H1 (cell line): ENCODE data around the gene NUAK1. TPM values are rescaled to one million over a fixed set of nuclear protein-coding genes. Genes with fewer than 3 reads are reported as not detected.
A peak's percentile ranks its signal among the peaks of the same experiment; 100 is the strongest.

Experiments
- CTCF ChIA-PET: fragments of 300-600 bp; sonication (Branson Sonifier 250); formaldehyde crosslinking; loops from one replicate; lab custom pipeline; 2021; ENCODE audit not compliant: partially characterized antibody; lab: Charles Lee
- POLR2A ChIA-PET: fragments of 300-600 bp; sonication (Branson Sonifier 250); formaldehyde crosslinking; loops from one replicate; lab custom pipeline; 2021; ENCODE audit warnings: inconsistent platforms; ENCODE audit not compliant: partially characterized antibody; lab: Charles Lee
- DNase-seq, 2 experiments: peaks; one replicate each; pipeline versions ENCODE4 v3.0.0 to v3.0.0-alpha.2; 2010 to 2022; ENCODE audit warnings: low spot score in 2 of 2, low read depth in 1 of 2, mixed read lengths in 1 of 2
- FAIRE-seq: peaks from 2 replicates; lab custom pipeline; 2011; peaks lifted over from hg19 to GRCh38; lab: Jason Lieb, UNC
- H2AFZ ChIP-seq: 2 replicates; pipeline ENCODE4 v1.8.1; 2012; ENCODE audit warnings: low read length, inconsistent platforms
- H2AK5ac ChIP-seq: 2 replicates; pipeline ENCODE4 v1.6.1; 2013; ENCODE audit warnings: low read depth, low read length
- H2BK120ac ChIP-seq: replicated peaks from 2 replicates; pipeline ENCODE3; 2013; ENCODE audit warnings: low read depth, low read length, inconsistent platforms
- H2BK12ac ChIP-seq: 2 replicates; pipeline ENCODE4 v1.6.1; 2013; ENCODE audit warnings: low read depth, low read length
- H2BK15ac ChIP-seq: 2 replicates; pipeline ENCODE4 v1.6.1; 2013; ENCODE audit warnings: low read length
- H2BK20ac ChIP-seq: 2 replicates; pipeline ENCODE4 v1.6.1; 2013; ENCODE audit warnings: low read length
- H2BK5ac ChIP-seq: 2 replicates; pipeline ENCODE4 v1.6.1; 2013; ENCODE audit warnings: low read depth, low read length
- H3K14ac ChIP-seq: 2 replicates; pipeline ENCODE4 v1.6.1; 2013; ENCODE audit warnings: inconsistent platforms; ENCODE audit not compliant: insufficient read length
- H3K18ac ChIP-seq: 2 replicates; pipeline ENCODE4 v1.6.1; 2013; ENCODE audit warnings: low read length; ENCODE audit errors: extremely low read depth
- H3K23ac ChIP-seq: 2 replicates; pipeline ENCODE4 v1.6.1; 2013; ENCODE audit warnings: inconsistent platforms; ENCODE audit not compliant: insufficient read length
- H3K23me2 ChIP-seq: 2 replicates; pipeline ENCODE4 v1.6.1; 2013; ENCODE audit warnings: low read depth, low read length
- H3K27ac ChIP-seq: 2 replicates; pipeline ENCODE4 v1.6.1; 2011; ENCODE audit warnings: low read depth, low read length, inconsistent platforms
- H3K27me3 ChIP-seq, 4 experiments: replicated peaks in 1 of 4; 1 replicate in 1 of 4; 2 replicates in 3 of 4; pipeline versions ENCODE4 v1.6.1 to v1.8.1; 2011 to 2013; ENCODE audit warnings: low read length in 3 of 4, mild to moderate bottlenecking in 3 of 4, inconsistent platforms in 2 of 4, mixed read lengths in 2 of 4, moderate library complexity in 1 of 4; ENCODE audit not compliant: control insufficient read depth in 3 of 4, insufficient read depth in 3 of 4; ENCODE audit errors: extremely low read depth in 1 of 4
- H3K36me3 ChIP-seq, 4 experiments: 2 replicates each; pipeline versions ENCODE4 v1.6.1 to v1.8.1; 2011 to 2013; ENCODE audit warnings: mild to moderate bottlenecking in 4 of 4, low read length in 3 of 4, moderate library complexity in 2 of 4, control low read depth in 1 of 4, inconsistent platforms in 1 of 4; ENCODE audit not compliant: insufficient read depth in 4 of 4, control insufficient read depth in 2 of 4
- H3K4ac ChIP-seq: replicated peaks from 2 replicates; pipeline ENCODE3; 2013; ENCODE audit warnings: low read length, low read depth, mixed read lengths, inconsistent platforms; ENCODE audit not compliant: insufficient read length
- H3K4me1 ChIP-seq, 4 experiments: replicated peaks in 1 of 4; 1 replicate in 1 of 4; 2 replicates in 3 of 4; pipeline versions ENCODE4 v1.6.1 to v1.8.1; 2011 to 2013; ENCODE audit warnings: low read length in 3 of 4, inconsistent platforms in 2 of 4, mixed read lengths in 1 of 4; ENCODE audit not compliant: insufficient read depth in 4 of 4, control insufficient read depth in 3 of 4
- H3K4me2 ChIP-seq, 2 experiments: 2 replicates each; pipeline versions ENCODE4 v1.6.1 to v1.8.1; 2011 to 2013; ENCODE audit warnings: low read depth in 2 of 2, low read length in 2 of 2, control low read depth in 1 of 2, inconsistent platforms in 1 of 2, mild to moderate bottlenecking in 1 of 2; ENCODE audit not compliant: insufficient read depth in 1 of 2
- H3K4me3 ChIP-seq, 4 experiments: fragments of 200-600, 300-600 bp in 1 of 4; sonication (generic), shearing (Covaris generic), sonication (Bioruptor Twin) in 1 of 4; 2 replicates each; pipeline versions ENCODE4 v1.5.1 to v1.8.1; 2011 to 2016; ENCODE audit warnings: low read length in 4 of 4, low read depth in 3 of 4, control low read depth in 2 of 4, inconsistent platforms in 2 of 4, mild to moderate bottlenecking in 2 of 4, mixed read lengths in 1 of 4, moderate library complexity in 1 of 4; ENCODE audit not compliant: insufficient read depth in 2 of 4; ENCODE audit errors: extremely low read depth in 1 of 4
- H3K56ac ChIP-seq: replicated peaks from 2 replicates; pipeline ENCODE3; 2013; ENCODE audit warnings: low read depth, mild to moderate bottlenecking, mixed read lengths, low read length, inconsistent platforms; ENCODE audit not compliant: insufficient read length
- H3K79me1 ChIP-seq: 2 replicates; pipeline ENCODE4 v1.6.1; 2013; ENCODE audit warnings: low read depth, low read length, control low read depth
- H3K79me2 ChIP-seq, 2 experiments: 2 replicates each; pipeline versions ENCODE4 v1.6.1 to v1.8.1; 2012 to 2013; ENCODE audit warnings: low read length in 2 of 2, mild to moderate bottlenecking in 2 of 2, inconsistent platforms in 1 of 2; ENCODE audit not compliant: insufficient read depth in 2 of 2, control insufficient read depth in 1 of 2
- H3K9ac ChIP-seq, 4 experiments: replicated peaks in 1 of 4; 1 replicate in 1 of 4; 2 replicates in 3 of 4; pipeline versions ENCODE4 v1.6.1 to v1.8.1; 2011 to 2013; ENCODE audit warnings: low read depth in 3 of 4, low read length in 3 of 4, control low read depth in 2 of 4, mild to moderate bottlenecking in 2 of 4, moderate library complexity in 2 of 4, inconsistent platforms in 1 of 4; ENCODE audit errors: extremely low read depth in 1 of 4
- H3K9me3 ChIP-seq, 2 experiments: 2 replicates each; pipeline versions ENCODE4 v1.6.1 to v1.8.1; 2012 to 2013; ENCODE audit warnings: mild to moderate bottlenecking in 2 of 2, moderate library complexity in 2 of 2, control low read depth in 1 of 2, inconsistent platforms in 1 of 2, low read depth in 1 of 2, low read length in 1 of 2, mixed read lengths in 1 of 2; ENCODE audit not compliant: insufficient read depth in 2 of 2
- H4K20me1 ChIP-seq, 2 experiments: replicated peaks in 1 of 2; 2 replicates each; pipeline versions ENCODE3 to v1.8.1; 2011 to 2013; ENCODE audit warnings: inconsistent platforms in 2 of 2, low read length in 2 of 2, mild to moderate bottlenecking in 1 of 2; ENCODE audit not compliant: insufficient read depth in 2 of 2, control insufficient read depth in 1 of 2
- H4K5ac ChIP-seq: 2 replicates; pipeline ENCODE4 v1.6.1; 2013; ENCODE audit warnings: low read length, low read depth, mixed read lengths, inconsistent platforms; ENCODE audit not compliant: insufficient read length
- H4K8ac ChIP-seq: 2 replicates; pipeline ENCODE4 v1.8.0; 2013; ENCODE audit warnings: mild to moderate bottlenecking, moderate library complexity, low read length, inconsistent platforms; ENCODE audit not compliant: insufficient read depth; ENCODE audit errors: extremely low read depth
- H4K91ac ChIP-seq: replicated peaks from 2 replicates; pipeline ENCODE3; 2013; ENCODE audit warnings: low read length, mixed read lengths, inconsistent platforms; ENCODE audit not compliant: insufficient read length
- BRCA1 ChIP-seq: IDR thresholded peaks from 2 replicates; pipeline ENCODE4 v1.6.1; 2012; ENCODE audit warnings: low read depth, low read length, improper control_type of control experiment
- CREB1 ChIP-seq: IDR thresholded peaks from 2 replicates; pipeline ENCODE4 v1.6.1; 2012; ENCODE audit warnings: inconsistent platforms
- E2F6 ChIP-seq: IDR thresholded peaks from 2 replicates; pipeline ENCODE4 v1.6.1; 2012; ENCODE audit warnings: inconsistent platforms
- EZH2 ChIP-seq: fragments of 200-600 bp; sonication (generic); IDR thresholded peaks from 2 replicates; pipeline ENCODE4 v1.7.1; 2012; ENCODE audit warnings: low read depth, mild to moderate bottlenecking, moderate library complexity, low read length, inconsistent platforms; ENCODE audit not compliant: severe bottlenecking
- KDM4A ChIP-seq: IDR thresholded peaks from one replicate; pipeline ENCODE4 v1.7.1; 2012; ENCODE audit warnings: low read depth, mild to moderate bottlenecking, moderate library complexity, low read length, inconsistent platforms; ENCODE audit not compliant: severe bottlenecking
- MAX ChIP-seq: IDR thresholded peaks from 2 replicates; pipeline ENCODE4 v1.6.1; 2012; ENCODE audit warnings: inconsistent platforms
- RAD21 ChIP-seq, 2 experiments: IDR thresholded peaks in 1 of 2; conservative IDR thresholded peaks in 1 of 2; 2 replicates each; pipeline ENCODE4 v1.6.1; 2011; ENCODE audit warnings: low read depth in 2 of 2, low read length in 2 of 2, improper control_type of control experiment in 1 of 2, inconsistent platforms in 1 of 2, mild to moderate bottlenecking in 1 of 2, moderate library complexity in 1 of 2
- SIN3A ChIP-seq, 2 experiments: IDR thresholded peaks in 1 of 2; conservative IDR thresholded peaks in 1 of 2; 2 replicates each; pipeline ENCODE4 v1.6.1; 2011 to 2012; ENCODE audit warnings: low read length in 2 of 2, improper control_type of control experiment in 1 of 2, low read depth in 1 of 2, mild to moderate bottlenecking in 1 of 2
- SIRT6 ChIP-seq: IDR thresholded peaks from one replicate; pipeline ENCODE4 v1.7.1; 2012; ENCODE audit warnings: low read length, inconsistent platforms
- SRF ChIP-seq: IDR thresholded peaks from 2 replicates; pipeline ENCODE4 v1.6.1; 2011; ENCODE audit warnings: mild to moderate bottlenecking, low read depth, low read length, moderate library complexity
- TBP ChIP-seq: IDR thresholded peaks from 2 replicates; pipeline ENCODE4 v1.6.1; 2011; ENCODE audit warnings: low read depth, low read length, improper control_type of control experiment
- WGBS, 2 experiments: shearing (Covaris generic) in 1 of 2; methylation state at CpG; one replicate each; pipeline versions ENCODE4 v1.1.6 to v1.1.7; 2013 to 2015; ENCODE audit warnings: low lambda C conversion rate in 2 of 2, mixed read lengths in 2 of 2, inconsistent platforms in 1 of 2, low coverage in 1 of 2, missing lambda C conversion rate in 1 of 2; ENCODE audit not compliant: insufficient replicate concordance in 2 of 2, insufficient coverage in 1 of 2, insufficient read length in 1 of 2; ENCODE audit errors: extremely low coverage in 1 of 2, missing lambda C conversion rate in 1 of 2; 5-methylcytosine and 5-hydroxymethylcytosine counted together
- polyA plus RNA-seq, 7 experiments: library from polyadenylated mRNA; depleted of rRNA in 3 of 7; stranded (reverse) in 5 of 7; unstranded in 2 of 7; fragments of >200 nt in 5 of 7; fragments of 200-250 nt in 2 of 7; gene quantifications; 1 replicate in 5 of 7; 2 replicates in 1 of 7; 4 replicates in 1 of 7; pipeline versions ENCODE4 v1.2.1 to v1.2.3, GENCODE V29; 2011 to 2013; ENCODE audit warnings: missing spikeins in 2 of 7, mixed read lengths in 2 of 7
- total RNA-seq: library from RNA; stranded (reverse); fragmentation: NEBNext Ultra II Directional; extraction: Animal tissue kit (Norgen Biotek cat#: 25700); gene quantifications from 2 replicates; pipeline ENCODE4 v1.2.1, GENCODE V29; 2021

The NUAK1 gene
- total and polyA plus RNA-seq, 2 of the 8 experiments (the other 6 are each of a cell fraction or from before 2014, with no cell fraction given) = 6.7 to 18.2 TPM

- peaks cover 4% of the 10 kb centered on the region; the same call in 1 of the 2 replicates for H3K79me1 ChIP-seq
- no peak overlapping the region for H3K23ac ChIP-seq
- H2AK5ac ChIP-seq = no peak overlapping the region
- peak overlapping the region; percentile 20; the same call in 1 of the 2 replicates for H2BK12ac ChIP-seq
- FAIRE-seq = no peak
- peaks cover 0 to 57% of the 10 kb centered on the region in 2 experiments; a peak in 2 of 4 replicates for H3K79me2 ChIP-seq
- H2BK15ac ChIP-seq = 0 out of 2 replicates have a peak overlapping the region, but pooled peaks have one; percentile 20
- no peak overlapping the region for H4K5ac ChIP-seq
- H3K9me3 ChIP-seq = no peaks in the 10 kb centered on the region
- H3K36me3 ChIP-seq = peaks cover 0 to 4% (median 1%) of the 10 kb centered on the region in 4 experiments; a peak in 3 of 8 replicates
- no peak overlapping the region for H3K56ac ChIP-seq
- H3K14ac ChIP-seq = no peak overlapping the region
- peaks cover 23 to 44% (median 42%) of the 10 kb centered on the region in 4 experiments for H3K4me1 ChIP-seq
- WGBS, 2 experiments = 72% methylated on average over 2 of the region's 2 CpGs; no CpG with 5 or more reads in 1 of the 2 experiments
- H2BK5ac ChIP-seq = peak overlapping the region; percentile 87; the same call in 1 of the 2 replicates
- H3K27me3 ChIP-seq = no peaks in the 10 kb centered on the region
- H2AFZ ChIP-seq = no peak overlapping the region
- no peaks in the 10 kb centered on the region for H3K23me2 ChIP-seq
- peak overlapping the region; percentile 26; the same call in 1 of the 2 replicates for H2BK20ac ChIP-seq
- no peak for DNase-seq
- CTCF ChIA-PET = interaction anchor here (0.6 to 3.3 kb wide), 16 partner anchors 10 to 402 kb away, joined by 3 to 17 read pairs (median 4); no protein-coding TSS in a partner anchor
- POLR2A ChIA-PET = interaction anchor here (1.2 to 4.4 kb wide), 8 partner anchors 9 to 32 kb away, joined by 3 to 28 read pairs (median 8); partner anchors contain the start of gene NUAK1
- peaks cover 0 to 2% of the 10 kb centered on the region in 2 experiments for H4K20me1 ChIP-seq
- H4K8ac ChIP-seq = no peak overlapping the region
- H3K18ac ChIP-seq = no peak overlapping the region
- no peak overlapping the region for H3K9ac ChIP-seq
- H2BK120ac ChIP-seq = no peak overlapping the region
- no peak overlapping the region for H3K4ac ChIP-seq
- H4K91ac ChIP-seq = no peak overlapping the region
- H3K4me2 ChIP-seq = peak overlapping the region; percentile 34 to 52; a peak in 1 of 4 replicates
- no peak overlapping the region for H3K4me3 ChIP-seq
- peak overlapping the region; percentile 39; the same call in 1 of the 2 replicates for H3K27ac ChIP-seq
- TF ChIP-seq SRF (no peak), KDM4A (no peak), E2F6 (no peak), EZH2 (no peak), CREB1 (no peak), MAX (no peak), SIN3A (conservative IDR thresholded peaks at IDR 0.05 in 1 of 2, IDR thresholded peaks at IDR 0.05 in 1 of 2; ENCODE audit: low read depth in 1 of 2, low read length in 2 of 2) (no peak), RAD21 (IDR thresholded peaks at IDR 0.05 in 1 of 2, conservative IDR thresholded peaks at IDR 0.05 in 1 of 2; ENCODE audit: low read depth in 2 of 2, low read length in 2 of 2) (no peak), SIRT6 (no peak), BRCA1 (no peak), TBP (no peak)
Measured at GRCh38 chr12:106107566-106107965, 31.2 kb downstream of the NUAK1 start.
